ENCODE results near the gene COG2.

GRCh38 chr1:230701895-230702768 is 59.9 kb downstream of the COG2 start:
- TF ChIP-seq, protein P1, sequence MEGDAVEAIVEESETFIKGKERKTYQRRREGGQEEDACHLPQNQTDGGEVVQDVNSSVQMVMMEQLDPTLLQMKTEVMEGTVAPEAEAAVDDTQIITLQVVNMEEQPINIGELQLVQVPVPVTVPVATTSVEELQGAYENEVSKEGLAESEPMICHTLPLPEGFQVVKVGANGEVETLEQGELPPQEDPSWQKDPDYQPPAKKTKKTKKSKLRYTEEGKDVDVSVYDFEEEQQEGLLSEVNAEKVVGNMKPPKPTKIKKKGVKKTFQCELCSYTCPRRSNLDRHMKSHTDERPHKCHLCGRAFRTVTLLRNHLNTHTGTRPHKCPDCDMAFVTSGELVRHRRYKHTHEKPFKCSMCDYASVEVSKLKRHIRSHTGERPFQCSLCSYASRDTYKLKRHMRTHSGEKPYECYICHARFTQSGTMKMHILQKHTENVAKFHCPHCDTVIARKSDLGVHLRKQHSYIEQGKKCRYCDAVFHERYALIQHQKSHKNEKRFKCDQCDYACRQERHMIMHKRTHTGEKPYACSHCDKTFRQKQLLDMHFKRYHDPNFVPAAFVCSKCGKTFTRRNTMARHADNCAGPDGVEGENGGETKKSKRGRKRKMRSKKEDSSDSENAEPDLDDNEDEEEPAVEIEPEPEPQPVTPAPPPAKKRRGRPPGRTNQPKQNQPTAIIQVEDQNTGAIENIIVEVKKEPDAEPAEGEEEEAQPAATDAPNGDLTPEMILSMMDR (IDR thresholded peaks at IDR 0.05), result no peak
- TF ChIP-seq POLR2A (IDR thresholded peaks at IDR 0.05) (no peak), POLR2AphosphoS5 (IDR thresholded peaks at IDR 0.05; ENCODE audit: insufficient read depth in 1 of 2, low read depth in 1 of 2) (no peak)
